IMR-90 (cell line): ENCODE measurements around the gene ATP1B2. TPM values are rescaled to one million over a fixed set of nuclear protein-coding genes. Genes with fewer than 3 reads are reported as not detected.

ENCODE experiments used
- ATAC-seq: fragments of 200-7000 bp; cut with Tn5 transposase; 2 replicates; pipeline ENCODE4 v1.9.1; 2020; ENCODE audit warnings: low read depth, mild to moderate bottlenecking, moderate library complexity
- BruUV-seq: library from RNA; stranded (reverse); fragments of 400-500 nt; replicated peaks from 2 replicates; lab custom pipeline; 2021; lab: Mats Ljungman, UMichigan
- CTCF ChIA-PET: fragments of 300-600 bp; formaldehyde crosslinking; extraction: SDS; loops from one replicate; lab custom pipeline; 2021; ENCODE audit warnings: antibody characterized with exemption; lab: Yijun Ruan, JAX
- POLR2A ChIA-PET: fragments of 300-600 bp; sonication (Branson Sonifier 250); formaldehyde crosslinking; loops from one replicate; lab custom pipeline; 2022; ENCODE audit warnings: antibody characterized with exemption; ENCODE audit not compliant: unreplicated experiment; lab: Charles Lee
- DNase-seq: peaks from one replicate; pipeline ENCODE4 v3.0.0; 2013
- H2AFZ ChIP-seq: replicated peaks from 2 replicates; pipeline ENCODE3; 2013; ENCODE audit warnings: low read length, mild to moderate bottlenecking; ENCODE audit not compliant: poor library complexity
- H2AK5ac ChIP-seq: 2 replicates; pipeline ENCODE4 v1.6.1; 2013; ENCODE audit warnings: low read depth, low read length, inconsistent platforms
- H2AK9ac ChIP-seq: replicated peaks from 2 replicates; pipeline ENCODE3; 2013; ENCODE audit warnings: mild to moderate bottlenecking, low read depth, low read length, moderate library complexity; ENCODE audit not compliant: poor library complexity
- H2BK120ac ChIP-seq: 2 replicates; pipeline ENCODE4 v1.6.1; 2013; ENCODE audit warnings: low read depth, low read length, inconsistent platforms
- H2BK15ac ChIP-seq: 3 replicates; pipeline ENCODE4 v1.6.1; 2013; ENCODE audit warnings: low read depth, low read length, inconsistent platforms
- H2BK20ac ChIP-seq: 2 replicates; pipeline ENCODE4 v1.6.1; 2013; ENCODE audit warnings: low read depth, mild to moderate bottlenecking, inconsistent platforms, low read length, moderate library complexity
- H2BK5ac ChIP-seq: 2 replicates; pipeline ENCODE4 v1.6.1; 2013; ENCODE audit warnings: mild to moderate bottlenecking, low read depth, low read length, inconsistent platforms; ENCODE audit not compliant: poor library complexity, severe bottlenecking
- H3K14ac ChIP-seq: replicated peaks from 2 replicates; pipeline ENCODE4 v1.6.1; 2013; ENCODE audit warnings: low read depth, low read length, inconsistent platforms
- H3K18ac ChIP-seq: 2 replicates; pipeline ENCODE4 v1.6.1; 2013; ENCODE audit warnings: low read depth, low read length, control low read depth
- H3K23ac ChIP-seq: 2 replicates; pipeline ENCODE4 v1.6.1; 2013; ENCODE audit warnings: low read depth, low read length, inconsistent platforms
- H3K27ac ChIP-seq: 2 replicates; pipeline ENCODE4 v1.5.1; 2013; ENCODE audit warnings: mild to moderate bottlenecking, control low read depth, low read length; ENCODE audit not compliant: insufficient read depth
- H3K27me3 ChIP-seq: 2 replicates; pipeline ENCODE4 v1.6.1; 2013; ENCODE audit warnings: low read length; ENCODE audit not compliant: control insufficient read depth, insufficient read depth
- H3K36me3 ChIP-seq: 2 replicates; pipeline ENCODE4 v1.6.1; 2013; ENCODE audit warnings: low read length, mixed read lengths; ENCODE audit not compliant: control insufficient read depth, insufficient read depth
- H3K4ac ChIP-seq: 2 replicates; pipeline ENCODE4 v1.6.1; 2013; ENCODE audit warnings: low read depth, low read length, inconsistent platforms
- H3K4me1 ChIP-seq: 2 replicates; pipeline ENCODE4 v1.6.1; 2013; ENCODE audit warnings: low read length, mixed read lengths; ENCODE audit not compliant: control insufficient read depth, insufficient read depth
- H3K4me2 ChIP-seq: 2 replicates; pipeline ENCODE4 v1.6.1; 2013; ENCODE audit warnings: low read depth, mild to moderate bottlenecking, control low read depth, low read length, moderate library complexity
- H3K4me3 ChIP-seq: 2 replicates; pipeline ENCODE4 v1.5.1; 2013; ENCODE audit warnings: low read depth, mild to moderate bottlenecking, control low read depth, low read length, moderate library complexity; ENCODE audit not compliant: insufficient read depth
- H3K56ac ChIP-seq: 2 replicates; pipeline ENCODE4 v1.6.1; 2013; ENCODE audit warnings: low read length, inconsistent platforms; ENCODE audit not compliant: insufficient read depth; ENCODE audit errors: extremely low read depth
- H3K79me1 ChIP-seq, 2 experiments: 2 replicates each; pipeline ENCODE4 v1.6.1; 2013; ENCODE audit warnings: low read length in 2 of 2, inconsistent platforms in 1 of 2, low read depth in 1 of 2
- H3K9ac ChIP-seq: 2 replicates; pipeline ENCODE4 v1.6.1; 2013; ENCODE audit warnings: low read depth, low read length, control low read depth
- H3K9me1 ChIP-seq: 2 replicates; pipeline ENCODE4 v1.6.1; 2013; ENCODE audit warnings: low read length, inconsistent platforms; ENCODE audit not compliant: insufficient read depth
- H3K9me3 ChIP-seq: 2 replicates; pipeline ENCODE4 v1.6.1; 2013; ENCODE audit warnings: low read length; ENCODE audit not compliant: control insufficient read depth, insufficient read depth
- H4K20me1 ChIP-seq: 2 replicates; pipeline ENCODE4 v1.6.1; 2013; ENCODE audit warnings: low read length, inconsistent platforms; ENCODE audit not compliant: insufficient read depth
- H4K5ac ChIP-seq: 2 replicates; pipeline ENCODE4 v1.6.1; 2013; ENCODE audit warnings: mild to moderate bottlenecking, low read depth, low read length, control low read depth
- H4K8ac ChIP-seq, 2 experiments: 2 replicates each; pipeline ENCODE4 v1.6.1; 2013; ENCODE audit warnings: low read depth in 2 of 2, low read length in 2 of 2, control low read depth in 1 of 2, inconsistent platforms in 1 of 2
- H4K91ac ChIP-seq: 2 replicates; pipeline ENCODE4 v1.6.1; 2013; ENCODE audit warnings: low read depth, low read length, inconsistent platforms; ENCODE audit not compliant: insufficient read depth
- BHLHE40 ChIP-seq: fragments of 150-350 bp; IDR thresholded peaks from 2 replicates; pipeline ENCODE4 v1.6.1; 2016; ENCODE audit warnings: mild to moderate bottlenecking, low read depth, low read length
- CEBPB ChIP-seq: IDR thresholded peaks from 2 replicates; pipeline ENCODE4 v1.6.1; 2012; ENCODE audit warnings: low read depth, low read length, improper control_type of control experiment
- ELK1 ChIP-seq: fragments of 150-350 bp; IDR thresholded peaks from 2 replicates; pipeline ENCODE4 v1.6.1; 2016; ENCODE audit warnings: low read depth, mild to moderate bottlenecking, low read length, moderate library complexity, borderline replicate concordance
- FOS ChIP-seq: fragments of 150-350 bp; IDR thresholded peaks from 2 replicates; pipeline ENCODE4 v1.6.1; 2016; ENCODE audit warnings: low read depth, low read length
- MAZ ChIP-seq: IDR thresholded peaks from 2 replicates; pipeline ENCODE4 v1.6.1; 2012; ENCODE audit warnings: low read depth, mild to moderate bottlenecking, low read length, improper control_type of control experiment, moderate library complexity, borderline replicate concordance
- MXI1 ChIP-seq: IDR thresholded peaks from 2 replicates; pipeline ENCODE4 v1.6.1; 2012; ENCODE audit warnings: low read depth, mild to moderate bottlenecking, low read length, moderate library complexity, borderline replicate concordance
- NFE2L2 ChIP-seq: fragments of 150-350 bp; IDR thresholded peaks from 2 replicates; pipeline ENCODE4 v1.6.1; 2016; ENCODE audit warnings: low read depth, mild to moderate bottlenecking, low read length
- POLR2A ChIP-seq: IDR thresholded peaks from 2 replicates; pipeline ENCODE4 v1.6.1; 2012; ENCODE audit warnings: mild to moderate bottlenecking, low read depth, low read length
- RAD21 ChIP-seq: IDR thresholded peaks from 2 replicates; pipeline ENCODE4 v1.6.1; 2012; ENCODE audit warnings: low read length, improper control_type of control experiment
- RCOR1 ChIP-seq: IDR thresholded peaks from 2 replicates; pipeline ENCODE4 v1.6.1; 2012; ENCODE audit warnings: mild to moderate bottlenecking, low read length, improper control_type of control experiment; ENCODE audit not compliant: insufficient replicate concordance
- RFX5 ChIP-seq: IDR thresholded peaks from 2 replicates; pipeline ENCODE4 v1.8.0; 2012; ENCODE audit warnings: low read depth, mild to moderate bottlenecking, low read length, moderate library complexity
- SMC3 ChIP-seq: fragments of 150-350 bp; IDR thresholded peaks from 2 replicates; pipeline ENCODE4 v1.6.1; 2016; ENCODE audit warnings: low read depth, mild to moderate bottlenecking, antibody characterized with exemption, low read length, moderate library complexity
- WGBS, 2 experiments: methylation state at CpG; one replicate each; pipeline versions ENCODE4 v1.1.5 to v1.1.7; 2013; ENCODE audit warnings: missing lambda C conversion rate in 2 of 2; ENCODE audit not compliant: insufficient read length in 1 of 2; ENCODE audit errors: extremely low coverage in 2 of 2; 5-methylcytosine and 5-hydroxymethylcytosine counted together
- dilution Hi-C: fragments of 300-500 bp; cut with HindIII; formaldehyde crosslinking; loops from one replicate; pipeline ENCODE4 v1.14.3; 2018; ENCODE audit warnings: low sequenced_read_pairs; ENCODE audit not compliant: unreplicated experiment
- in situ Hi-C: fragments of 300-500 bp; cut with MboI; formaldehyde crosslinking; loops from 3 replicates; pipeline ENCODE4 v1.14.3; 2019; ENCODE audit warnings: low sequenced_read_pairs, inconsistent platforms, mixed read lengths
- intact Hi-C: fragments of 100-400 bp; cut with micrococcal nuclease; formaldehyde crosslinking; loops from 2 replicates; pipeline ENCODE4 v1.10.0; 2022
- polyA plus RNA-seq, 3 experiments: library from polyadenylated mRNA; depleted of rRNA; stranded (reverse); fragments of >200 nt; gene quantifications; 2 replicates each; pipeline ENCODE4 v1.2.3, GENCODE V29; 2012; ENCODE audit warnings: low replicate concordance in 1 of 3
- total RNA-seq: library from RNA; depleted of rRNA; stranded (reverse); fragments of >200 nt; gene quantifications from 2 replicates; pipeline ENCODE4 v1.2.3, GENCODE V29; 2012
- TF ChIP-seq, protein P1 (sequence below): fragments of 150-350 bp; IDR thresholded peaks from 2 replicates; pipeline ENCODE4 v1.6.1; 2017; ENCODE audit warnings: mild to moderate bottlenecking, antibody characterized with exemption, low read length, low read depth

Gene ATP1B2
- total and polyA plus RNA-seq, 2 of the 4 experiments (the other 2 are of a cell fraction), result 0.02 TPM; not detected in 1

DNA sequence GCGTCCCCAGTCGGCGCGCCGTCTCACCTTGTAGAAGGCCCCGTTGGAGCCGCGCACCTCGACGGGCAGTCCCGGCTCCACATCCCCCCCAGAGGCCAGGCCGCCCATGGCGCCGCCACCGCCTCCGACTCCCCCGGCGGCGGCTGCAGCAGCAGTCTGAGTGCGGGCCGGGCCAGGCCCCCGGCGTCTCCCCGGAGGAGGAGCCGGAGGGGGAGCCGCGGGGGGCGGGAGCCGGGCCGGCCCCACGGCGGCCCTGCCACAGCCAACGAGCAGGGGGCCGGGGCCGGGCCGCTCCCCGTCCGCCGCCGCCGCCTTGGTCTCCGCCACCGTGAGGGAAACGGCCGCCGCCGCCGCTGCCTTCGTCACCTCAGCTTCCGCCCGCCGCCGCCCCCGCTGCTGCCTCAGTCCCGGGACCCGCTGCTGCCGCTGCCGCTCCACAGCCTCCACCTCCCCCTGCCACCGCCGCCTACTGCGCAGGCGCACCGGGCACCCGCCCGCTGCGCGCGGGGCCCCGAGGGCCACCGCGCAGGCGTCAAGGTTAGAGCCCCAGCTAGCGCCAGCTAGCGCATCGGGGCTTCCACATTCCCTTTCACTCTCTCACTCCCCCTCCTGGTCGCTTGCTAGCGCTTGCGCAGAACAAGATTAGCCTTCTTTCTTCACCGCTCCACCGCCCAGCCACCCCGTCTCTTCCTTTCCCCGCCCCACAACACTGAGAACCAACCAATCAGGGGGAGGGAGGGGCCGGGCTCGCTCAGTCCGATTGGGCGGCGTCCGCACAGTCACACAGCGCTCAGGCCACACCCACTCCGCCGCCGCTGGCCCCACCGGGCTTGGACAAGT, 36.1 kb upstream of the ATP1B2 start, which contains the start of gene FXR2:
Gene FXR2, minus strand, starts transcription at position 473 of the 840 bp plus-strand sequence. Its CDS starts 365 bp downstream, at position 108.
- Histone ChIP-seq H4K91ac (peak within 1 kb of the TSS; percentile 40), H4K5ac (peak within 1 kb of the TSS; percentile 54), H3K4me3 (peak within 1 kb of the TSS; percentile 78), H3K27me3 (no peaks in the 10 kb centered on the region), H3K4me2 (peak within 1 kb of the TSS; percentile 89), H3K9me1 (peaks cover 16% of the 10 kb centered on the region), H2AK9ac (peak within 1 kb of the TSS; percentile 89), H3K23ac (peak within 1 kb of the TSS; percentile 14), H3K18ac (peak within 1 kb of the TSS; percentile 6; the same call in 1 of the 2 replicates), H3K56ac (peak within 1 kb of the TSS; percentile 44), H3K4ac (peak within 1 kb of the TSS; percentile 85), H3K27ac (peak within 1 kb of the TSS; percentile 75), H2BK15ac (peak within 1 kb of the TSS; percentile 18; the same call in 1 of the 3 replicates), H2AFZ (peak within 1 kb of the TSS; percentile 96), H2BK20ac (no peak within 1 kb of the TSS), H2BK5ac (peak within 1 kb of the TSS; percentile 67), H3K9me3 (no peaks in the 10 kb centered on the region), H2BK120ac (peak within 1 kb of the TSS; percentile 30; the same call in 1 of the 2 replicates), H3K79me1 (peaks cover 30 to 43% of the 10 kb centered on the region in 2 experiments), H4K20me1 (peaks cover 40% of the 10 kb centered on the region), H3K4me1 (peaks cover 7% of the 10 kb centered on the region), H3K9ac (peak within 1 kb of the TSS; percentile 79), H3K14ac (peak within 1 kb of the TSS; percentile 73), H2AK5ac (peak within 1 kb of the TSS; percentile 33), H3K36me3 (peaks cover 4% of the 10 kb centered on the region; the same call in 1 of the 2 replicates), H4K8ac (peak within 1 kb of the TSS; percentile 44 to 97)
- ChIA-PET POLR2A (interaction anchor here (0.5 to 1.3 kb wide), 5 partner anchors 10 to 71 kb away, joined by 3 to 8 read pairs (median 3); partner anchors contain the start of gene MPDU1), CTCF (interaction anchor here (0.6 to 2.2 kb wide), 5 partner anchors 13 to 499 kb away, joined by 3 to 14 read pairs (median 5); partner anchors contain the start of genes SAT2 and TP53)
- ATAC-seq, result peak; percentile 96
- dilution Hi-C loops (no loop called here), intact Hi-C loops (loop anchor here (2.0 kb wide), 1 partner anchor 72 kb away; the partner anchor contains the start of gene TP53), in situ Hi-C loops (no loop called here)
- DNase-seq, result peak; percentile 100
- 0% methylated on average over 33 of the region's 93 CpGs; no CpG with 5 or more reads in 1 of the 2 experiments for WGBS, 2 experiments
- no TSS peak for BruUV-seq
- peak; percentile 37 for TF ChIP-seq RAD21
- TF ChIP-seq CEBPB, result peak; percentile 46
- TF ChIP-seq RCOR1, result no peak
- no peak for TF ChIP-seq ELK1
- TF ChIP-seq RFX5, result peak; percentile 43; the same call in 1 of the 2 replicates
- TF ChIP-seq NFE2L2, result no peak
- TF ChIP-seq SMC3, result 0 out of 2 replicates have a peak, but pooled peaks have one; percentile 5
- peak; percentile 86; the same call in 1 of the 2 replicates for TF ChIP-seq MAZ
- TF ChIP-seq, protein P1, sequence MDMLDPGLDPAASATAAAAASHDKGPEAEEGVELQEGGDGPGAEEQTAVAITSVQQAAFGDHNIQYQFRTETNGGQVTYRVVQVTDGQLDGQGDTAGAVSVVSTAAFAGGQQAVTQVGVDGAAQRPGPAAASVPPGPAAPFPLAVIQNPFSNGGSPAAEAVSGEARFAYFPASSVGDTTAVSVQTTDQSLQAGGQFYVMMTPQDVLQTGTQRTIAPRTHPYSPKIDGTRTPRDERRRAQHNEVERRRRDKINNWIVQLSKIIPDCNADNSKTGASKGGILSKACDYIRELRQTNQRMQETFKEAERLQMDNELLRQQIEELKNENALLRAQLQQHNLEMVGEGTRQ, result no peak
- peak; percentile 68 for TF ChIP-seq POLR2A
- TF ChIP-seq FOS, result no peak; the same call in 1 of the 2 replicates
- no peak for TF ChIP-seq MXI1
- peak; percentile 55; the same call in 1 of the 2 replicates for TF ChIP-seq BHLHE40
